GM19452 (cell line): ENCODE results near the gene CDK2AP2.
A peak's percentile ranks its signal among the peaks of the same experiment; 100 is the strongest.
"Not testable (repeated sequence)": the region's sequence is repeated elsewhere in the genome, so short reads cannot be mapped to it uniquely, and the experiment has no call there.

ENCODE experiments used
- ATAC-seq: cut with Tn5 transposase; IDR thresholded peaks from one replicate; pipeline ENCODE4 v1.9.1; 2021; ENCODE audit not compliant: unreplicated experiment

Gene CDK2AP2

DNA sequence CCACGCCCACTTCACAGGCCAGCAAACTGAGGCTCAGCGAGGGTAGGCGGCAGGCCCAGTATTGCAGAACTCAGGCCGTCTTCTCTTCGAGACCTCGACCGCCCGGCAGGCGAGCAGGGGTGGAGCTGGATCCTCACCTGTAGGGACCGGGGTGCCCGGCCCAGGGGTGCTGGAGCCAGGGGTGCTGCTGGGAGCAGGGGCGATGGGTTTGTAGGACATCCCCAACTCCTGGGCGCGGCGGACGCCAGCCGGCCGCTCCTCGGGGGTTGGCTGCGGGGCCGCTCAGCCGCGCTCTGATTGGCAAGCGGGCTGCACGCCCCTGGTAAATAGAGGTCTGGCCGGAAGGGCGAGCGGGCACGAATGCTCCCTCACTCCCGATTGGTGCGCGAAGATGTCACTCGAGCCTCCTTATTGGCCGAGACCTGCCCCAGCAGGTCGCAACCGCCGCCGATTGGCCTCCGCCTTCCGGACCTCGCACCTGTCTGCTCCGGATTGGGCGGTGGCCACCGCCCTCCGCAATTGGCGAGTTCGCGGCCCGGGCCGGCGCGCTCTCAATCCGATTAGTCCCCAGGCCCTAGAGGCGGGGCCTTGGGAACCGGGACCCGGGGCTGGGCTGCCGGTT lies at the start of gene CDK2AP2:
Gene CDK2AP2 (minus strand): TSS at position 299 of the 622 bp plus-strand sequence. CDS start 80 bp downstream, at position 219.
- peak; percentile 76 for ATAC-seq

- ATAC-seq: no peak
These were observed 48.3 kb upstream of the CDK2AP2 start for GRCh38 chr11:67556244-67556643.

GRCh38 chr11:67551697-67552096 lies 43.7 kb upstream of the CDK2AP2 start:
- ATAC-seq: not testable (repeated sequence)

- ATAC-seq: no peak
These were observed 43.2 kb upstream of the CDK2AP2 start for GRCh38 chr11:67551127-67551526.

DNA sequence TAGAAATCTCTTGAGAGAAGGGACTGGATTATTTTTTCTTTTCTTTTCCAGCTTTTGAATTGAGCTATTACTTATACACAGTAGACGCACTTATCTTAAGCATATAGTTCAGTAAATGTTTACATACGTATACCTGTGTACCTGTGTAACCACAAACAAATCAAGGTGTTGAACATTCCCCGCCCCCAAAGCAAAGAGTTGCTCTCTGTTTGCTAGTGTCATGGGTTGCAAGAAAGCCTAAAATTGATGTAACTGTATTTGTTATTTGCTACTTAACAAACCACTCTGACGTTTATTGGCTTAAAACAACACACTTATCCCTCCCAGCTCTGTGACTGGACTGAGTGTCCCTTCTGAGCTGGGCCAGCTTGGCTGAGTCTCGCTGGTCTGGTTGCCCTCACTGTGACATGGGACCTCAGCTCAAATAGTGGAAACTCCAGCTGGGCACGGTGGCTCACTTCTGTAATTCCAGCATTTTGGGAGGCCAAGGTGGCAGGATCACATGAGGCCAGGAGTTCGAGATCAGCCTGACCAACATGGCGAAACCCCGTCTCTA lies 40.7 kb upstream of the CDK2AP2 start:
- no peak for ATAC-seq

GRCh38 chr11:67548112-67548511 lies 40.1 kb upstream of the CDK2AP2 start:
- not testable (repeated sequence) for ATAC-seq

DNA sequence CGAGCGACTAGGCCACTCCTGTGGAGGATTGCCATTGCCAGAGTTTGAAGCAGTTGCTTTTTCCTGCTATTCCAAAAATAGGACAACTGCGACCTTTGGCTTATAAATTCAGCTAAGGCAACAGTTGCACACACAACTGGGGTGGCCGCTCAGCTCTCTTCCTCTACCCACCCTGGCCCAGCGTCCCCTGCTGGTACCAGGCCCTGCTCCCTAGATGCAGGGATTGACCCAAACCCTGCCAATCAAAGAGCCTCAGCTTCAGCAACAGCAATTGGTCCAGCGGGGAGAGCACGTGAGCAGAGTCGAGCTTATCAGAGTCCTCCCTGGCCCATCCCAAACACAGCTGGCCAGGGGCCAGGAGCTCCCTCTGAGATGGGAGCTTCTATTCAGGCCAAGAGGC lies 37.3 kb upstream of the CDK2AP2 start:
- no peak for ATAC-seq

- ATAC-seq: no peak
These were observed 36.8 kb upstream of the CDK2AP2 start for GRCh38 chr11:67544616-67545242.

GRCh38 chr11:67543585-67543984 lies 35.6 kb upstream of the CDK2AP2 start:
- no peak for ATAC-seq

DNA sequence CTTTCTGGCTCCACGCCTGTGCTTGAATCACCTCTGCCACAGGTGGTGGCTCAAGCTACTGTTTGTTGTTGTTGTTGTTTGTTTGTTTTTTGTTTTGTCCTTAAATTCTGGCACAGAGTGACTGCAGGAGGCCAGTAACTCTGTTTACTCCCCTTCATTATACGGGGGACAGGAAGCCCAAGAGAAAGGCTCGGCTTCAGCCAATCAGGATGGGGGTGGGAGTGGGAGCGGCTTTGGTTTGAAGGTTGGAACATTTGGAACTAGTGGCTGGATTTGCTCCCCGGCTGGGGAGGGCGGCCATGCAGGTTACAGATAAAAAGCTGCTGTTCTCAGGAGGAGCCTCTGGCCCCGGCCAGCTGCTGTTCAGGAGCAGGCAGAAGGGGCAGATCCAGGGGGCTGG lies 35.0 kb upstream of the CDK2AP2 start:
- no peak for ATAC-seq

DNA sequence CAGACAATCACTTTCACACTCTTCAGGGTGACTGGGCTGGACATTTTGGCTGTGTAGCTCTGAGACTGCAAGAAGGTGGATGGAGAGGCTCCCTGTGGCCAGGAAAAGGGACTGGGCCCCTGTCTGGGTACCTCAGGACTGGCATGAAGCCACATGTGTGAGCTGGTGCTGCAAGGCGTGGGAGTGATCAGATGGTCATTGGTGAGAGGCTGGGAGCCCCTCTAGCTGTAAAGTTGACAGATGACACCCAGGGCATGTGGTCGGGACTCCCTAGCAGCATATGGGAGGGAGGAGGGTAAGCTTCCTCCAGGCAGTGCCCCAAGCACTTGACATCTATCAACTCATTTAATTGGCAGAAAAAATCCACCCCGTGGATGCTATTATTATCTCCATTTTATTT lies 34.2 kb upstream of the CDK2AP2 start:
- ATAC-seq: no peak

DNA sequence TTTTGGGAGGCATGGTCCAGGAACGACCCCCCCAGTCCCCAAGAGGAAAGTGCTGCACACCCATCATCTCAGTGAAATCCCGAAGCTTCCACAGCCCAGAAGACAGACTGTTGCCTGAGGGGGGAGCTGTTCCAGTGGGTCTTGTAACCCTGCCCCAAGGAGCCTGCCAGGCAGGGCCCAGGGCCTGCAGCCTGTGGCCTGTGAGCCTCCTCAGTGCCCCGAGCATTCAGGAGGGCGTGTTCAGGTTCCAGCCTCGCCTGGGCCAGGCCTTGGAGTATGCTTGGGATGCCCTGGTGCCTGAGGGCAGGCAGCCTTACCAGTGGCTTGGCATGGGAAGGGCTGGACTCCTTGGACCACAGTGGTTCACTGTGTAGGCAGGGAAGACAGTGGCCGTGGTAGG lies 33.2 kb upstream of the CDK2AP2 start:
- no peak for ATAC-seq

DNA sequence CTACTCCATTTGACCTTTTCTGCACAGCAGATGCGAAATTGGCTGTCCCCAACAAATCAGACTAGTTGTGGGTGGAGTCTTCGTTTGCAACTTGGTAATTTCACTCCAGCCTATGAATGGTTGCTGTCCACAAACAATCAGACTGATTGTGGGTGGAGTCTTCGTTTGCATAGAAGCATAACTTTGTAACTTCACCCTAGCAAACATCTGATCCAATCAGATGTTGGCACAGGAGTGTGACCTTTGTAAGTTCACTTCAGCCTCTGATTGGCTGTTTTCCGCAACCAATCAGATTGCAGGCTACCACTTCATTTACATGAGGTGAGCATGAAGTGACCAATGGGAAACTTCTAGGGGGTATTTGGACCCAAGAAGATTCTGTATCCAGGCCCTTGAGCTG lies 31.6 kb upstream of the CDK2AP2 start:
- no peak for ATAC-seq

- ATAC-seq: no peak
These were observed 31.0 kb upstream of the CDK2AP2 start for GRCh38 chr11:67538823-67539505.

DNA sequence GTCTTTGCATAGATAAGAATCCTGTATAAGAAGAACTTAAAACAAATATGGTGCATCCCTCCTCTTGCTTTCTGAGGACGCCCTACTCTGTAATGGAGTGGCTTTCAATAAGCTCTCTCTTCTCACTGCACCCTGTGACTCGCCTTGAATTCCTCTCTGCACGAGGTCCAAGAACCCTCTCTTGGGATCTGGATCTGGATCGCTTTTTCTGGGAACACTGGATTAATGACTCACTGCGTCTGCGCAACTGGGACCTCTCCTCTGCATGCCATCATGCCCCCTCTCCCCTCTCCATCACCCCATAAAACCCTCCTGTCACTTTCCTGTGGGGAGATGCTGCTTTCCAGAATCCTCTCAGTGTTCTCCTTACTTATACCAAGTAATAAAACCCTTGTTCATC lies 30.3 kb upstream of the CDK2AP2 start:
- no peak for ATAC-seq

GRCh38 chr11:67535561-67535960 lies 27.6 kb upstream of the CDK2AP2 start:
- ATAC-seq: no peak

GRCh38 chr11:67534070-67534679 lies 26.2 kb upstream of the CDK2AP2 start:
- ATAC-seq: no peak

DNA sequence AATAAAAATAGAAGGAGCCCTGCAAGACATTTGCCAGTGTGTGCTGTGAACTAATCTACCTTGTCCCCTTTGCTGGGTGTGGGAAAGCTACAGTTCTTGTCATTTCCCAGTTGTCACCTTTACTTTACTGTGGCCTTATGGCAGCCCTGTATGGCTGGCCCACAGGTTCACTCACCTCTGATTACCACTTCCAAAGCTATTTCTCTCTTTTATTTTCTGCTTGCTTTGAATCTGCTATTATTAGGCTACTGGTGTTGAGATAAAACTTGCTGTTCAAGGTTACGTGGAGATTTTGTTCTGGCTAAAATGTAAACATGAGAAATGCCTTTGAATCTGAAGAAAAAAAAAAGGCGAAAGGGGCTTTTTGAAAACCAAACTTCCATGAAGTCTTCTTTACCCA lies 24.9 kb upstream of the CDK2AP2 start:
- no peak for ATAC-seq

DNA sequence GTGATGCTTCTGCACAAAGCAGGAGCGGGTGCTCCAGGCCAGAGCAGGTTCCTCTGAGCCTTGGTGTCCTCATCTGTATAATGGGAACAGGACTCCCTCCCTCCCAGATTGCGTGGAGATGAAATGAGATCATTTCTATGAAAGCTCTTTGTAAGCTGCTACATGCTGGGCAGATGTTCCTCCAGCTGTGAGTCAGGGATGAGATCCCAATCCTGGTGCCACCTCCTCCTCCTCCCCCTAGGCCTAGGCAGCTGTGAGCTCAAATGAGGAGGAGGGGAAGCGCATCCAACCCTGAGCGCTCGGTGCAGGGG lies 22.3 kb upstream of the CDK2AP2 start:
- no peak for ATAC-seq

- no peak for ATAC-seq
These were observed 20.4 kb upstream of the CDK2AP2 start for GRCh38 chr11:67528376-67528775.

- no peak for ATAC-seq
These were observed 17.5 kb upstream of the CDK2AP2 start for GRCh38 chr11:67525275-67525976.
